ENCODE data around the gene TBC1D24. TPM values are rescaled to one million over a fixed set of nuclear protein-coding genes. Genes with fewer than 3 reads are reported as not detected.

TBC1D24 gene
- total and polyA plus RNA-seq, 9 of the 15 experiments (the other 6 are each of a cell fraction or from before 2014, with no cell fraction given) = 1.7 to 22.6 (median 7.2) TPM

- TF ChIP-seq RBBP5 (IDR thresholded peaks at IDR 0.05; ENCODE audit: borderline replicate concordance, insufficient read depth, low read length, poor library complexity, severe bottlenecking) (no peak), RBM39 (optimal IDR thresholded peaks at IDR 0.05; ENCODE audit: low read depth, low read length) (no peak), MYC (IDR thresholded peaks at IDR 0.05; ENCODE audit: low read depth, low read length) (peak; percentile 65), MYC (CRISPR knock-in tag; IDR thresholded peaks at IDR 0.05; ENCODE audit: borderline replicate concordance, low read depth) (no peak), BRD9 (IDR thresholded peaks at IDR 0.05; ENCODE audit: low read depth, partially characterized antibody) (no peak), HNRNPH1 (optimal IDR thresholded peaks at IDR 0.05; ENCODE audit: low read depth, low read length) (no peak), GATAD2A (IDR thresholded peaks at IDR 0.05) (no peak), MEIS2 (IDR thresholded peaks at IDR 0.05; ENCODE audit: partially characterized antibody) (no peak), SMC3 (conservative IDR thresholded peaks at IDR 0.05; ENCODE audit: insufficient read depth, low read depth, low read length) (peak; percentile 87), KDM2B (CRISPR knock-in tag; IDR thresholded peaks at IDR 0.05) (no peak), ZBTB11 (CRISPR knock-in tag; IDR thresholded peaks at IDR 0.05) (no peak), MEF2A (IDR thresholded peaks at IDR 0.05; ENCODE audit: control insufficient read depth, low read depth, low read length) (no peak), RAD21 (CRISPR knock-in tag; conservative IDR thresholded peaks at IDR 0.05 in 1 of 2, IDR thresholded peaks at IDR 0.05 in 1 of 2) (peak; percentile 91 to 93)
- TF ChIP-seq, protein P1, sequence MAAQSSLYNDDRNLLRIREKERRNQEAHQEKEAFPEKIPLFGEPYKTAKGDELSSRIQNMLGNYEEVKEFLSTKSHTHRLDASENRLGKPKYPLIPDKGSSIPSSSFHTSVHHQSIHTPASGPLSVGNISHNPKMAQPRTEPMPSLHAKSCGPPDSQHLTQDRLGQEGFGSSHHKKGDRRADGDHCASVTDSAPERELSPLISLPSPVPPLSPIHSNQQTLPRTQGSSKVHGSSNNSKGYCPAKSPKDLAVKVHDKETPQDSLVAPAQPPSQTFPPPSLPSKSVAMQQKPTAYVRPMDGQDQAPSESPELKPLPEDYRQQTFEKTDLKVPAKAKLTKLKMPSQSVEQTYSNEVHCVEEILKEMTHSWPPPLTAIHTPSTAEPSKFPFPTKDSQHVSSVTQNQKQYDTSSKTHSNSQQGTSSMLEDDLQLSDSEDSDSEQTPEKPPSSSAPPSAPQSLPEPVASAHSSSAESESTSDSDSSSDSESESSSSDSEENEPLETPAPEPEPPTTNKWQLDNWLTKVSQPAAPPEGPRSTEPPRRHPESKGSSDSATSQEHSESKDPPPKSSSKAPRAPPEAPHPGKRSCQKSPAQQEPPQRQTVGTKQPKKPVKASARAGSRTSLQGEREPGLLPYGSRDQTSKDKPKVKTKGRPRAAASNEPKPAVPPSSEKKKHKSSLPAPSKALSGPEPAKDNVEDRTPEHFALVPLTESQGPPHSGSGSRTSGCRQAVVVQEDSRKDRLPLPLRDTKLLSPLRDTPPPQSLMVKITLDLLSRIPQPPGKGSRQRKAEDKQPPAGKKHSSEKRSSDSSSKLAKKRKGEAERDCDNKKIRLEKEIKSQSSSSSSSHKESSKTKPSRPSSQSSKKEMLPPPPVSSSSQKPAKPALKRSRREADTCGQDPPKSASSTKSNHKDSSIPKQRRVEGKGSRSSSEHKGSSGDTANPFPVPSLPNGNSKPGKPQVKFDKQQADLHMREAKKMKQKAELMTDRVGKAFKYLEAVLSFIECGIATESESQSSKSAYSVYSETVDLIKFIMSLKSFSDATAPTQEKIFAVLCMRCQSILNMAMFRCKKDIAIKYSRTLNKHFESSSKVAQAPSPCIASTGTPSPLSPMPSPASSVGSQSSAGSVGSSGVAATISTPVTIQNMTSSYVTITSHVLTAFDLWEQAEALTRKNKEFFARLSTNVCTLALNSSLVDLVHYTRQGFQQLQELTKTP (IDR thresholded peaks at IDR 0.05; ENCODE audit: low read depth in 1 of 2, partially characterized antibody in 2 of 2) = no peak
- TF ChIP-seq, protein P2, sequence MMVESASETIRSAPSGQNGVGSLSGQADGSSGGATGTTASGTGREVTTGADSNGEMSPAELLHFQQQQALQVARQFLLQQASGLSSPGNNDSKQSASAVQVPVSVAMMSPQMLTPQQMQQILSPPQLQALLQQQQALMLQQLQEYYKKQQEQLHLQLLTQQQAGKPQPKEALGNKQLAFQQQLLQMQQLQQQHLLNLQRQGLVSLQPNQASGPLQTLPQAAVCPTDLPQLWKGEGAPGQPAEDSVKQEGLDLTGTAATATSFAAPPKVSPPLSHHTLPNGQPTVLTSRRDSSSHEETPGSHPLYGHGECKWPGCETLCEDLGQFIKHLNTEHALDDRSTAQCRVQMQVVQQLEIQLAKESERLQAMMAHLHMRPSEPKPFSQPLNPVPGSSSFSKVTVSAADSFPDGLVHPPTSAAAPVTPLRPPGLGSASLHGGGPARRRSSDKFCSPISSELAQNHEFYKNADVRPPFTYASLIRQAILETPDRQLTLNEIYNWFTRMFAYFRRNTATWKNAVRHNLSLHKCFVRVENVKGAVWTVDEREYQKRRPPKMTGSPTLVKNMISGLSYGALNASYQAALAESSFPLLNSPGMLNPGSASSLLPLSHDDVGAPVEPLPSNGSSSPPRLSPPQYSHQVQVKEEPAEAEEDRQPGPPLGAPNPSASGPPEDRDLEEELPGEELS (CRISPR knock-in tag; IDR thresholded peaks at IDR 0.05; ENCODE audit: borderline replicate concordance) = no peak
Measured at GRCh38 chr16:2500918-2501750, 26.2 kb downstream of the TBC1D24 start (continued).
